Urinary bladder (tissue), 4 donors: ENCODE results near the gene PTK7. TPM values are rescaled to one million over a fixed set of nuclear protein-coding genes. Genes with fewer than 3 reads are reported as not detected.
"Not testable (repeated sequence)": the region's sequence is repeated elsewhere in the genome, so short reads cannot be mapped to it uniquely, and the experiment has no call there.

ENCODE experiments used
- DNase-seq: peaks from one replicate; pipeline ENCODE4 v3.0.0-alpha.2; 2015; ENCODE audit errors: extremely low spot score
- H3K27ac ChIP-seq: one replicate; pipeline ENCODE4 v1.5.1; 2013; ENCODE audit warnings: low read depth, mild to moderate bottlenecking, moderate library complexity
- H3K36me3 ChIP-seq: one replicate; pipeline ENCODE4 v1.6.1; 2013; ENCODE audit warnings: mild to moderate bottlenecking, moderate library complexity; ENCODE audit not compliant: insufficient read depth
- H3K4me1 ChIP-seq: one replicate; pipeline ENCODE4 v1.6.1; 2013; ENCODE audit warnings: mild to moderate bottlenecking, moderate library complexity; ENCODE audit not compliant: insufficient read depth
- H3K4me3 ChIP-seq: one replicate; pipeline ENCODE4 v1.5.1; 2013; ENCODE audit warnings: low read depth, low read length
- WGBS: extraction: QIAGEN DNeasy Blood & Tissue Kit; methylation state at CpG from one replicate; pipeline ENCODE4 v1.1.7; 2013; 5-methylcytosine and 5-hydroxymethylcytosine counted together
- polyA plus RNA-seq: library from polyadenylated mRNA; stranded (reverse); fragments of 200-250 nt; gene quantifications from one replicate; pipeline ENCODE4 v1.2.3, GENCODE V29; 2013
- total RNA-seq: library from RNA; depleted of rRNA; stranded (reverse); fragments of >200 nt; gene quantifications from one replicate; pipeline ENCODE4 v1.2.3, GENCODE V29; 2014
- donor health status: healthy with polysubstance abuse.
- donor health status: healthy.

PTK7 gene
- total and polyA plus RNA-seq, 2 donors, result 49.6 to 89.6 TPM

DNA sequence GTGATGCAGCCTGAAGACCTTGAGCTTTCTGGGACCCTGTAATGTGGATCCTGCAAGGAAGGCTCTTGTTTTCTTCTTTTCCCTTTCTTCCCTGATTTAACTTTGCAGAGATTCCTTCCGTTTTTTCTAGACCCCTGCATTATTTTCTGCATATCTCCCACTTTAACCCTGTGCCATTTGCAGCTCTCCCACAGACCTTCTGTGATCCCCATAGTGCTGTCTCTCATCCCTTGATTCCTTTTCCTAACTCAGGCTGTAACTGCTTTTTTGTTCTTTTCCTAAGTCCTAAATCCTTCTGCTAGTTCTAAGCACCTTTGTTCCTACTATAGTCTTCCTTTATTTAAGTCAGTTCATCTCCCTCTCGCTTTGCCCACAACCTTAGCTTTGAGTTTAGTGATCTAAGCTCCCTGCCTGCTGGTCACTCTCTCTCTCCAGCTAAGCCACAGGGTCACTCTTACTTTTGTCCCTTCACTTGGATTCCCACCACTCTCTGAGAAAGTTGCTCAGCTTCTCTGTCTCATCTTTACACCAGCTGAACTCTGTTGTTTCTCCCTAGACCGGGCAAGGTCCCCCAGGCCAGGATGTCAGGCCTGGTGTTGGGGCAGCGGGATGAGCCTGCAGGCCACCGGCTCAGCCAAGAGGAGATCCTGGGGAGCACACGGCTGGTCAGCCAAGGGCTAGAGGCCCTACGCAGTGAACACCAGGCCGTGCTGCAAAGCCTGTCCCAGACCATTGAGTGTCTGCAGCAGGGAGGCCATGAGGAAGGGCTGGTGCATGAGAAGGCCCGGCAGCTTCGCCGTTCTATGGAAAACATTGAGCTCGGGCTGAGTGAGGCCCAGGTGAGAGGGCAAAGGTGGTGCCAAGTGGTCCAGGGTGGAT lies 15.1 kb upstream of the PTK7 start:
- Histone ChIP-seq H3K4me3 (no peak overlapping the region), H3K36me3 (no peaks in the 10 kb centered on the region), H3K4me1 (no peaks in the 10 kb centered on the region), H3K27ac (no peak overlapping the region)
- 86% methylated on average over 12 of the region's 12 CpGs for WGBS
- DNase-seq, result no peak

DNA sequence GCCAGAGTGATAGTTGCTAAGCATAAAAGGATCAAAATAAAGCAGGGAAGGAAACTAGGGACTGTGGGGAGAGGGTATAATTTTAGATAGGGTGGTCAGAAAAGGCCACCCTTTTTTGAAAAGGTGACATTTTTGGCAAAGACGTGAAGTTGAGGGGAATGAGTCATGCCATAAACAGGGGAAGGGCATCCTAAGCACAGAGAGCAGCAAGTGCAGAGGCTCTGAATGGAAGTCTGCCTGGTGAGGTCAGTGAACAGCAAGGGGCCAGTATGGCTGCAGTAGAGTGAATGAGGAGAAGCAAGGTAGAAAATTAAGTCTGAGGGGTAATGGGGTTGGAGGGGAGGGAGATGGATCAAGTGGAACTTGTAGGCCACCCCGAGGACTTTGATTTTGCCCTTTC lies 14.3 kb upstream of the PTK7 start:
- no peak overlapping the region for H3K4me3 ChIP-seq
- no peaks in the 10 kb centered on the region for H3K36me3 ChIP-seq
- no peaks in the 10 kb centered on the region for H3K4me1 ChIP-seq
- 78% methylated on average over 2 of the region's 2 CpGs for WGBS
- H3K27ac ChIP-seq, result no peak overlapping the region
- no peak for DNase-seq

DNA sequence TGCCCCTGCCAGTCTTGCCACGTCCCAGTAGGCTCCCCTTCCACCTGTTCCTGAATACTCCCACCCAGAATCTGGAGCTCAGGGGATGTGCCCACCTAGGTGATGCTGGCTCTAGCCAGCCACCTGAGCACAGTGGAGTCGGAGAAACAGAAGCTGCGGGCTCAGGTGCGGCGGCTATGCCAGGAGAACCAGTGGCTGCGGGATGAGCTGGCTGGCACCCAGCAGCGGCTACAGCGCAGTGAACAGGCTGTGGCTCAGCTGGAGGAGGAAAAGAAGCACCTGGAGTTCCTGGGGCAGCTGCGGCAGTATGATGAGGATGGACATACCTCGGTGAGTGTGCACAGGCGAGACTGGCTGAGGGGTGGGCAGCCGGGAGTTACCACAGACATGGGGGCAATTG lies 13.3 kb upstream of the PTK7 start:
- H3K27ac ChIP-seq, result no peak overlapping the region
- H3K4me3 ChIP-seq, result no peak overlapping the region
- DNase-seq, result no peak
- 93% methylated on average over 12 of the region's 12 CpGs for whole genome bisulfite sequencing
- H3K36me3 ChIP-seq, result no peaks in the 10 kb centered on the region
- no peaks in the 10 kb centered on the region for H3K4me1 ChIP-seq

DNA sequence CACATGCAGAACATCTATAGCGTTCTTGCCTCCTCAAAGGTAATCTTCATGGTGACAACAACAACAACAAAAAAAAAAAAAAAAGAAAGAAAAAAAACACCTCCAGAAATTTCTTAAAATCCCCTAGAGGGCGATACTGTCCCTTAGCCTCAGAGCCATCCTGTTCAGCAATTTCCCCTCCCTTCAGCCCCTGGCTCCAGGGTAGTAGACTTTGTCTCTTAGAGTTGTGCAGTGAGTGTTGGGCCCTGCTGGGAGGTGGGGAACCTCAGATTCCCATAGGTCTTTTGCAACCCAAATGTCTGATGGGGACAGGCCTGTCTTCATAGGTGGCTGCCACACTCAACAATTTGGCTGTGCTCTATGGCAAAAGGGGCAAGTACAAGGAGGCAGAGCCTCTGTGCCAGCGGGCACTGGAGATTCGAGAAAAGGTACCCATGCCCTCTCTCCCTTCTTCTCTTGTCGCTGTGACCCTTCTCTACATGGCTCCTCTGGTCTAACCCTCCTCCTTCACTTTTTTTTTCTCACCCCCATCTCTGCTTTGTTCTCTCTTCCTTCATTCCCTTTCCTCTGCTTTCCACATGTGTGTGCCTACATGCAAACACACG lies 6.0 kb upstream of the PTK7 start:
- no peaks in the 10 kb centered on the region for H3K36me3 ChIP-seq
- WGBS, result 57% methylated on average over 6 of the region's 6 CpGs

DNA sequence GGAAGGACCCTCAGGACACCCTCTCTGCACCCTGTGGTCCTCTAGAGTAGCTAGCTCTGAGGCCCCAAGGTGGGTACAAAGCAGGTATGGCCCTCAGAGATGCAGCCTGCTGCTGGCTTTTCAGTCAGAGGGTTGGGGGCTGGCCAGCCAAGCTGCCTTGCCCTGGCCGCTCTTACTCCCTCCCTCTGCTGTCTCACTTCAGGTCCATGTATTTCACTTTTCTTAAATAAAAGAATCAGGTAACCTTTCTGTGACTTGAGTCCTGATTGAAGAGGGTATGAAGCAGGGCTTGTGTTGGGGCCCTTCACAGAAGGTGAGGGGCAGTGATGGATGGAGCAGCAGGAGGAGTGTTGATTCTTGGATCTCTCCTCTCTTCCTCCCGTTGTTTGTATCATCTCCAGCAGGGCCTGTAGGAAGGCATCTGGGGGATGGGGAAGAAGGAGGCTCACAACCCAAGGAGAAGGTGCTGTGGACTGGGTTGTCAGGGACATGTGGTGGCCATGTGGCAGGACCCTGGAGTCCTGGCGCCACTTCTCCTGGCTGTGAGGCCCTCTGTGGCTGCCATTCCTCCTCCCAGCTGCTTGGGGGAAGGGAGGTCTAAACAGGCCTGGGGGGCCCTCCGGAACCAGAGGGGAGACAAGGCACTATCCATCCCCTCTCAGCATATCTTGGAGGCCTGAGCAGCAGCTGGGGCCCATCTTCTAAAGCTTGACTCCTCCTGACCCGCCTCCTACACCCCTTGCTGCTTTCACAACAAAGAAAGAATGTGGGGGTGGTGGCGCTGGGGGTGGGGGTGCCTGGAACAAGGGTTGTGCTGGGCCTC lies 1.1 kb upstream of the PTK7 start:
- DNase-seq, result peak; percentile 85
- WGBS, result 45% methylated on average over 6 of the region's 6 CpGs
- Histone ChIP-seq H3K36me3 (no peaks in the 10 kb centered on the region), H3K27ac (no peak overlapping the region), H3K4me3 (no peak overlapping the region), H3K4me1 (no peaks in the 10 kb centered on the region)

More for the DNA sequence above, 6.0 kb upstream of the PTK7 start:
- no peaks in the 10 kb centered on the region for H3K4me1 ChIP-seq
- H3K27ac ChIP-seq, result no peak overlapping the region
- DNase-seq, result no peak
- H3K4me3 ChIP-seq, result no peak overlapping the region

DNA sequence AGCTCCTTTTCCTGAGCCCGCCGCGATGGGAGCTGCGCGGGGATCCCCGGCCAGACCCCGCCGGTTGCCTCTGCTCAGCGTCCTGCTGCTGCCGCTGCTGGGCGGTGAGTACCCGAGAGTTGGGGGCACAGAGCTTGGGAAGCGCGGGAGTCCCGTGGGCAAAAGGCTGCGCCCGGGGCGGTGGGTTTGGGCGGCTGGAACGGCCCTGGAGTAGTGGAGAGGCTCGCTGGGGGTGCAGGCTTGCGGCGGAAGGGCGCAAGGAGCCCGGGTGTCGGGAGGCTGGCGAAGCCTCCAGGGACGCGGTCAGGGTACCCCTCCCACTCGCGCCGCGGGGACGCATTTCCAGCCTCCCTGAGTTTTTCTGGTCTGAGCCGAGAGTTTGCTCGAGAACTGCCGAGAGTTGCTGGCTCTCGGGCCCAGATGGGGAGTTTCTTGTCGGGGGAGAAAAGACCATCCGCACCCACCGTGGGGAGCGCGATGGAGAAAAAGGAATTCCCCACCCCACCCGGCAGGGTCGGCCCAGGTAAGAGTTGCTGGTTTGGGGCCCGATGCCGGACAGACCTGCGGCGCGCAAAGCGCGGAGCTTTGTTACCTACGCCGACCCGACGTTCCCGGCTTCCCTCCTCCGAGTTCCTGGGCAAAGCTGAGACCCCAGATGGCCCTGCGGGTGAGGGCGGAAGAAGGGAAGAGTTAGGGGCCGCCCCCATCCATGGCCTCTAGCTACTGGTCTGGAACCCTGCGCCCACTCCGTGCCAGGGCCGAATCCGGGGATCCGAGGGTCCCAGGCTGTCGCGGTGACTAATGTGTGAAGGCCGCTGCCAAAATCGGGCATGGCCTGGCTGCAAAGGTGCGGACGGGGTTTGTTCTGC lies 584 bp downstream of the PTK7 start:
- H3K4me1 ChIP-seq, result no peaks in the 10 kb centered on the region
- H3K27ac ChIP-seq, result peak overlapping the region; percentile 48
- H3K4me3 ChIP-seq, result peak overlapping the region; percentile 88
- WGBS, result under 1% methylated on average over 72 of the region's 72 CpGs
- H3K36me3 ChIP-seq, result no peaks in the 10 kb centered on the region
- DNase-seq, result no peak

DNA sequence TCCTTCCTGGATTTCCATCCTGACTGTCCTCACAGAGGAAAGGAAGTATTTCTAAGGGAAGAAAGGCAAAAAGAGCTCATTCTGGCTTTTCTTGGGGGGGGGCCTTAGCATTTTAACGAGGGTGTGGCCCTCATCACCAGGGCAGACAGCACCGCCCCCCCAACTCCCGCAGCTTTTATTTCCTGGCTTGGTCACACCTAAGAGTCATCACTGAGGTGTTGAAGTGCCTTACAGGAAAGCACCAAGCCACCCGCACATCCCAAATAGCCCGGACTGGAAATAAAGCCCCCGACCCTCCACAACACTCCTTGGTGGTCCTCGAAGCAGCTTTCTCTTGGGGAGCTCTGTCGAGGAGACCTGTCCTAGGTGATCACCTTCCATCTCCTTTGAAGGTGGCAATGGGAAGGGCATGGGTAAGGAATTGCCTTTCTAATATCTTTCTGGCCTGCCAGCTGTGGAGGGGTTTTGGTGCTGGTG lies 1.3 kb downstream of the PTK7 start:
- Histone ChIP-seq H3K36me3 (no peaks in the 10 kb centered on the region), H3K4me3 (peak overlapping the region; percentile 88), H3K4me1 (no peaks in the 10 kb centered on the region), H3K27ac (no peak overlapping the region)
- DNase-seq, result no peak
- WGBS, result 23% methylated on average over 8 of the region's 8 CpGs

DNA sequence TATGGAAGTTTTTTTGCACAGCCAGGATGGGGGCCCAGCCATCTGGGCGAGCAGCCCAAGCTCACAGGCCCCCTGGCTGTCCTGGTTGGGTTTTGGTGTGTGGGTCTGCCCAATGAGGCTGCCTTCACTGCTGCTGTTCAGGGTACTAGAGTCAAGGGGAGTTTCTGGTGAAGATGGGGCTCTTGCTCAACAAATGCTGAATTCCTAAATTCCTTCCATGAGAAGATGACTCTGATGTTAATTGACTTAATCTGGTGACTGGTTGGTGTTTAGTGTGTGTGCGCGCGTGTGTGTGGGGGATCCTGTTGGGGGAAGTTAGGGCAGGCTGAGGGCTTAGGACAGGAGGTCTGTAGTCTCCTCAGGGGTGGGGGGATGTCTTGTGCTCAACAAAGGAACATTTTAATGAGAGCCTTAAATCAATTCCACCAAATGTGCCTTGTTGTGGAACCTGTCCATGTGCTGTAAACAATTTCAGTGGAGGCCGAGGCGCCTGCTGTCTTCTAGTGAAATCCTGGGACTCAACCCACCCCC lies 1.9 kb downstream of the PTK7 start:
- no peaks in the 10 kb centered on the region for H3K36me3 ChIP-seq
- no peak overlapping the region for H3K27ac ChIP-seq
- whole genome bisulfite sequencing, result 71% methylated on average over 6 of the region's 6 CpGs
- no peaks in the 10 kb centered on the region for H3K4me1 ChIP-seq
- H3K4me3 ChIP-seq, result no peak overlapping the region
- DNase-seq, result no peak

DNA sequence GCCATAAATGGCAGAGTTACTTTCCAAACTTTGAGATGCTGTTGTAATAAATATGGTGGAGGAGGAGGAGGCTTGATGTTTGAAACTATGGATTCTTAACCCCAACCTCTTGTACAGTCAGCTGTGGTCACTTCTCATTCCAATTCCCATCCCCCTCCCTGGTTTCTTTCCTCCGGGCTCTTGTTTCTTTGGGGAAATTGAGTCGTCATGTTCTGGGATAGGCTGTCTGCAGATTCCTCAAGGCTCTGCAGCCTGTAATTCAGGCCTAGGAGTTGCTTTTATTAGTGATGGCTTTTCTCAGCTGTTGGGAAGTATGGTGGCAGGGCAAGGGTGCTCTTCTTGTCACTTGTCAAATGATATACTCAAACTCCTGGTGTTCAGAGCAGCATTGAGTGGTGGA lies 2.6 kb downstream of the PTK7 start:
- 73% methylated on average over 2 of the region's 2 CpGs for WGBS
- H3K36me3 ChIP-seq, result no peaks in the 10 kb centered on the region
- H3K4me3 ChIP-seq, result no peak overlapping the region
- H3K27ac ChIP-seq, result no peak overlapping the region
- no peak for DNase-seq
- H3K4me1 ChIP-seq, result no peaks in the 10 kb centered on the region

DNA sequence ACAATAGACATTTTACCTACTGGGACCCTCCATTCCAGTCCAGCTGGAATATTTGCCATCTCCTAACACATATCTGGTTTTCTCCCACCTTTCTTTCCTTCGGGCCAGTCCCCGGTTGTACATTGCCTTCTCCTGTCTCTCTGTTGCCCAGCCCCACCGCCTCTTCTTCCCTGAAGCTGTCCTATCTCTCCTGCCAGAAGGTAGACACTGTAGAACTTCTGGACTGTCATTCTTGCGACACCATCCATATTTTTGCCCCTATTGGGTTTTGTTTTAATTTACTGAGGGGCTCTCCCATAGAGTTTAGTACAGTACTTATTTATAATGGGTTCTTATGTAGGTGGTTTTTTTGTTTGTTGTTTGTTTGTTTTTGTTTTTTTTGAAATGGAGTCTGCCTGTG lies 4.9 kb downstream of the PTK7 start:
- 97% methylated on average over 4 of the region's 4 CpGs for whole genome bisulfite sequencing
- Histone ChIP-seq H3K4me3 (no peak overlapping the region), H3K27ac (no peak overlapping the region), H3K4me1 (no peaks in the 10 kb centered on the region), H3K36me3 (no peaks in the 10 kb centered on the region)
- DNase-seq, result no peak

DNA sequence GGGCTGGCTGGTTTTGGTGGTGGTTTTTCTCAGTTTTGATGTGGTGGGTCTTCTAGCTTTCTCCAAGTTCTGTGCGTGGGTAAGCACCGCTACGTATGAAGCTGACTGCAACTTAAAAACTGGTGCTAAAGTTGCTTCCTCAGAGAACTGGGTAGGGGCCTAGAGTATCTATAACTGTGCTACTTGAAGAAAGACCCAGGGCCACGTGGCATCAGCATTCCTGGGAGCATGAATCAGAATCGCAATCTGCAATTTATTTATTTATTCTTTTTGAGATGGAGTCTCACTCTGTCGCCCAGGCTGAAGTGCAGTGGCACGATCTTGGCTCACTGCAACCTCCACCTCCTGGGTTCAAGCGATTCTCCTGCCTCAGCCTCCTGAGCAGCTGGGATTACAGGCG lies 5.8 kb downstream of the PTK7 start:
- WGBS, result 81% methylated on average over 9 of the region's 9 CpGs
- H3K27ac ChIP-seq, DNase-seq, H3K36me3 ChIP-seq, H3K4me3 ChIP-seq, H3K4me1 ChIP-seq: not testable (repeated sequence)

DNA sequence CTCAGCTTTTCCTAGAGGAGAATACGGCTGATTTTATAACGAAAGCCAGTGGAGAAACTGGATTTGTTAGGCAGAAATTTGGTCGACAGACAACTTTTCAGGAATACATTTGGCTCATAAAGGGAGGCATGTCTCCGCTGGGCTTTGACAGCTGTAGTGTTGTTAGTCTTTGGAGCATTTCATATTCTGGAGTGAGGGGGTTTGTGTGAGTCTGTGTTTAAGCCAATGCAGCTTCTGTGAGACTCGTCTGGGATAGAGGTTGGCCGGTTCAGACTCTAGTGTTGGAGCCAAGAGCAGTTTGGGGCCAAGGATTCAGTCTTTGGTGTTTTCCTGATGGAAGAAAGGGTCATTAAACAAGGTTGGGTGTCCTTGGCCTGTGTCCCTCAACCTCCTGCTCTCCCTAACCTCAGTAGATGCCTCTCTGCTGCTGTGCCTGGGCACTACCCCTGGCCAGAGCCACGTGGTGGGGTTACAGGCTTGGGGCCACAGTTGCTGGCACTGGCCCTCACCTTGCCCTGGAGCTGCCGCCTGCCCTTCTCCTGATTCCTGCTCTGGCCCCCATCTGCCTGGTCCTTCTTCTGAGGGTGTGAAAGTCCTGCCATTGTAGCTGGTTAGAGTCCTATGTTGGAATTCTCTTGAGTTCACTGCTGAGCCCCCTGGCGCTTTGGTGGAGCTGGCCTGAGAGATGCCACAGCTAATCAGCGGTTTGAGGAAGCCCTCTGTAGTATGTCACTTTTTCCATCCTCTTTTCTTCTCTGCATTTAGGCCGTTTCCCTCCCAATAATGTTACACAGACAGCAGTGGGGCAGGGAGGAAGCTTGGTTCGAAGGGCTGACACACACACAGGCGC lies 6.9 kb downstream of the PTK7 start:
- WGBS, result 57% methylated on average over 13 of the region's 13 CpGs
- no peaks in the 10 kb centered on the region for H3K36me3 ChIP-seq
- no peak overlapping the region for H3K27ac ChIP-seq
- H3K4me1 ChIP-seq, result no peaks in the 10 kb centered on the region
- no peak for DNase-seq
- no peak overlapping the region for H3K4me3 ChIP-seq
